Endodermal cell (in vitro differentiated cells): ENCODE measurements around the gene KRT83. TPM values are rescaled to one million over a fixed set of nuclear protein-coding genes. Genes with fewer than 3 reads are reported as not detected.

ENCODE experiments used
- DNase-seq: peaks from one replicate; pipeline ENCODE4 v3.0.0-alpha.2; 2017
- H3K27ac ChIP-seq: 2 replicates; pipeline ENCODE4 v1.5.1; 2013; ENCODE audit warnings: mild to moderate bottlenecking, low read depth, low read length, moderate library complexity
- H3K27me3 ChIP-seq: 2 replicates; pipeline ENCODE4 v1.6.1; 2013; ENCODE audit warnings: mild to moderate bottlenecking, low read length, moderate library complexity; ENCODE audit not compliant: insufficient read depth, control insufficient read depth, poor library complexity, severe bottlenecking
- H3K36me3 ChIP-seq: 2 replicates; pipeline ENCODE4 v1.7.0; 2013; ENCODE audit warnings: mild to moderate bottlenecking, low read length, moderate library complexity; ENCODE audit not compliant: control insufficient read depth, insufficient read depth
- H3K4me1 ChIP-seq: one replicate; pipeline ENCODE4 v1.7.0; 2013; ENCODE audit warnings: low read length; ENCODE audit not compliant: control insufficient read depth, insufficient read depth
- H3K4me3 ChIP-seq: 2 replicates; pipeline ENCODE4 v1.5.1; 2013; ENCODE audit warnings: mild to moderate bottlenecking, low read length, moderate library complexity
- H3K9ac ChIP-seq: 2 replicates; pipeline ENCODE4 v1.6.1; 2013; ENCODE audit warnings: mild to moderate bottlenecking, low read length, moderate library complexity; ENCODE audit not compliant: poor library complexity, severe bottlenecking; ENCODE audit errors: extremely low read depth
- H3K9me3 ChIP-seq: 2 replicates; pipeline ENCODE4 v1.6.1; 2013; ENCODE audit warnings: mild to moderate bottlenecking, low read length, moderate library complexity; ENCODE audit not compliant: control insufficient read depth
- H3K27ac Mint-ChIP-seq: 2 replicates; pipeline ENCODE4 v1.8.0; 2020; ENCODE audit warnings: mixed read lengths
- H3K27me3 Mint-ChIP-seq: 2 replicates; pipeline ENCODE4 v1.8.0; 2021; ENCODE audit warnings: mild to moderate bottlenecking, mixed read lengths; ENCODE audit not compliant: insufficient read depth
- H3K36me3 Mint-ChIP-seq: 2 replicates; pipeline ENCODE4 v1.8.0; 2020; ENCODE audit warnings: low read depth, mixed read lengths
- H3K4me1 Mint-ChIP-seq: 2 replicates; pipeline ENCODE4 v1.8.0; 2020; ENCODE audit warnings: mixed read lengths
- H3K4me3 Mint-ChIP-seq: 2 replicates; pipeline ENCODE4 v1.8.0; 2020; ENCODE audit warnings: mild to moderate bottlenecking, moderate library complexity, mixed read lengths
- H3K9me3 Mint-ChIP-seq: 2 replicates; pipeline ENCODE4 v1.8.0; 2020; ENCODE audit warnings: mild to moderate bottlenecking, mixed read lengths
- CTCF ChIP-seq: fragments of 200-600 bp; sonication (generic); conservative IDR thresholded peaks from 2 replicates; pipeline ENCODE4 v1.5.0; 2021; ENCODE audit warnings: antibody characterized with exemption, mild to moderate bottlenecking
- WGBS, 2 experiments: methylation state at CpG; one replicate each; pipeline versions ENCODE4 v1.1.5 to v1.1.7; 2013; ENCODE audit warnings: missing lambda C conversion rate in 2 of 2, mixed read lengths in 1 of 2; ENCODE audit not compliant: insufficient coverage in 1 of 2, insufficient read length in 1 of 2; 5-methylcytosine and 5-hydroxymethylcytosine counted together
- total RNA-seq, 2 donors: library from RNA; stranded (reverse); fragmentation: NEBNext Ultra II Directional in 1 of 2; extraction: Animal tissue kit (Norgen Biotek cat#: 25700) in 1 of 2; gene quantifications; 2 replicates in 1 of 2; 3 replicates in 1 of 2; pipeline ENCODE4 v1.2.1, GENCODE V29; 2021

KRT83 gene
- total RNA-seq, 2 donors from 2014 or later: not detected

DNA sequence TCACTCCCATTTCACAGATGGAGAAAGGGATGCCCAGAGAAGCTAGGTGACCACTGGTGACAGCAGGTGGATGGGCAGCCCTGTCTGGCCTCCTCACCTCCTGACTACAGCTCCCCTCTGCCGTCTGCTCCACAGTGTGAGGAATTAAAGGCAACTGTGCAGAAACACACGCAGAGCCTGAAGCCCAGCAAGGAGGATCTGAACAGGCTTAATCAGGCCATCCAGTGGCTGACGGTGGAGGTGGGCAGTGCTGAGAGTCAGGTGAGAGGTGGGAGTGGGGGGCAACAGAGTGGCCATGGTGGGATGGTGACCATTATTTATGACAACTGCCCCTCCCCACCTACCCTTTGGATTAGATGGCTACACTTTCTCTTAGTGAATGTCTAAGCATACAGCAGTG lies 45.5 kb downstream of the KRT83 start:
- 82 to 100% methylated on average over 1 to 3 of the region's 3 CpGs for WGBS, 2 experiments
- TF ChIP-seq CTCF: no peak
- Mint-ChIP-seq H3K27me3 (peaks cover 54% of the 10 kb centered on the region), H3K9me3 (no peaks in the 10 kb centered on the region), H3K4me1 (peaks cover 5% of the 10 kb centered on the region), H3K4me3 (no peak overlapping the region), H3K36me3 (no peaks in the 10 kb centered on the region), H3K27ac (no peak overlapping the region)
- Histone ChIP-seq H3K27ac (no peak overlapping the region), H3K4me3 (no peak overlapping the region), H3K9ac (no peak overlapping the region), H3K4me1 (no peaks in the 10 kb centered on the region), H3K9me3 (no peaks in the 10 kb centered on the region), H3K27me3 (peaks cover 32% of the 10 kb centered on the region), H3K36me3 (no peaks in the 10 kb centered on the region)
- peak; percentile 32 for DNase-seq

DNA sequence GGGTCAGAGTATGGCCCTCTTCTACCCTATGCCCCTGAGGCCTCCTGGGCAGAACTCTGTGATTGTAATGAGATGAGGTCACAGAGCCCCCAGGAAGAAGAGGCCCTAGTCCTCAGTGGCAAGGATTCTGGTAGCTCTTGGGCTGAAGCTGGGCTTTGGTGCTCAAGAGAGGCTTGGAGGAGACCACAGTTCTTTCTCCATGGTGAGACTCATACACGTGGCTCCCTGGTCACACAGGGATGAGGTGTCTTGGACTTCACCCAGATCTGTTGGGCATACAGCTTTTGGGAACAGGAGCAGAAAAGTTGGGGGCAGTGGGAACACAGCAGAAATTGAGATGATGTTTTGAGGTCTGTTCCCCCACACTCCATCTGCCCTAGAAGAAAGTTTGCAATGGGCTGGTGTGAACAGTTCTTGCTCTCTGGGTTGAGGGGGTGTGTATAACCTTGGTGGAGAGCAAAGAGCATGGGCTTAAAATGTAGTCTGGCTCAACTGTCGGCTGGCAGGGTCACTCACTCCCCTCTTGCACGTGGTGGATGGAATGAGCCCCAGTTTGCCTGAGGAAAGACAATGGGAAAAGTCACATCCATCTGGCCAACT lies 46.6 kb downstream of the KRT83 start, which contains the start of gene KRT86:
Gene KRT86, plus strand, starts transcription at position 125 of the 600 bp plus-strand sequence. CDS start 27,272 bp downstream, outside the sequence.
- no peak within 1 kb of the TSS for H3K4me3 ChIP-seq
- 57 to 67% methylated on average over 1 to 3 of the region's 3 CpGs for WGBS, 2 experiments
- Mint-ChIP-seq H3K27me3 (peaks cover 47% of the 10 kb centered on the region), H3K4me1 (peaks cover 5% of the 10 kb centered on the region), H3K4me3 (no peak within 1 kb of the TSS), H3K27ac (no peak within 1 kb of the TSS), H3K36me3 (no peaks in the 10 kb centered on the region), H3K9me3 (no peaks in the 10 kb centered on the region)
- H3K9ac ChIP-seq: no peak within 1 kb of the TSS
- no peaks in the 10 kb centered on the region for H3K36me3 ChIP-seq
- H3K27me3 ChIP-seq: peaks cover 35% of the 10 kb centered on the region
- no peak for TF ChIP-seq CTCF
- H3K4me1 ChIP-seq: no peaks in the 10 kb centered on the region
- H3K9me3 ChIP-seq: no peaks in the 10 kb centered on the region
- peak; percentile 30 for DNase-seq
- no peak within 1 kb of the TSS for H3K27ac ChIP-seq

DNA sequence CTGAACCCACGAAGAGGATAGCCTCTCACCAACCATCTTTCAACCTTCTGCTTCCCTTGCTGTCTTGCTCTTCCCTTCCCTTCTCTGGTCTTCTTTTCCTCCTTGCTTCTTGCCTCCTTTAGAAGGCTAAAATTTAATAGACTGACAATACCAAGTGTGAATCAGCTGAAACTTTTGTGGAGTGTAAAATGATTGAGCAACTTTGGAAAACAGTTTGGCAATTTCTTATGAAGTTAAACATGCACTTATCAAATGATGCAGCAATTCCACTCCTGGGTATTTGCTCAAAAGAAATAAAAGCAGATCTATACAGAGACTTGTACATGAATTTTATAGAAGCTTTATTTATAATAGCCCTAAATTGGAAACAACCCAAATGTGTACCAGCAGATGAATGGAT lies 50.0 kb downstream of the KRT83 start:
- Histone ChIP-seq H3K9me3 (no peaks in the 10 kb centered on the region), H3K9ac (no peak overlapping the region), H3K4me3 (no peak overlapping the region), H3K27ac (no peak overlapping the region), H3K36me3 (no peaks in the 10 kb centered on the region), H3K4me1 (no peaks in the 10 kb centered on the region), H3K27me3 (peaks cover 11% of the 10 kb centered on the region)
- no peak for DNase-seq
- peaks cover 25% of the 10 kb centered on the region for H3K27me3 Mint-ChIP-seq
- H3K4me1 Mint-ChIP-seq: no peaks in the 10 kb centered on the region
- no peaks in the 10 kb centered on the region for H3K36me3 Mint-ChIP-seq
- no peak overlapping the region for H3K4me3 Mint-ChIP-seq
- no peak for TF ChIP-seq CTCF
- no peak overlapping the region for H3K27ac Mint-ChIP-seq
- no peaks in the 10 kb centered on the region for H3K9me3 Mint-ChIP-seq
- WGBS, 2 experiments: 83 to 88% methylated on average over 1 of the region's 1 CpG
